HG03045 (cell line): Measurements from ENCODE around the gene CACNA1C.
"Not testable (repeated sequence)": the region's sequence is repeated elsewhere in the genome, so short reads cannot be mapped to it uniquely, and the experiment has no call there.

ENCODE experiments used
- ATAC-seq: cut with Tn5 transposase; IDR thresholded peaks from one replicate; pipeline ENCODE4 v1.9.1; 2021; ENCODE audit warnings: mild to moderate bottlenecking, moderate library complexity; ENCODE audit not compliant: unreplicated experiment

CACNA1C gene

GRCh38 chr12:2248901-2249381, 196.2 kb downstream of the CACNA1C start:
- ATAC-seq = peak; percentile 80

GRCh38 chr12:2250797-2251196, 198.0 kb downstream of the CACNA1C start:
- ATAC-seq = no peak

- no peak for ATAC-seq
Observed at GRCh38 chr12:2251526-2252209, 198.9 kb downstream of the CACNA1C start.

GRCh38 chr12:2255311-2255710, 202.5 kb downstream of the CACNA1C start:
- ATAC-seq = no peak

GRCh38 chr12:2255731-2256130, 202.9 kb downstream of the CACNA1C start:
- ATAC-seq = not testable (repeated sequence)

- ATAC-seq = no peak
Observed at GRCh38 chr12:2256453-2256852, 203.7 kb downstream of the CACNA1C start.

- no peak for ATAC-seq
Observed at GRCh38 chr12:2256915-2257314, 204.1 kb downstream of the CACNA1C start.

- ATAC-seq = no peak
Observed at GRCh38 chr12:2258025-2258424, 205.2 kb downstream of the CACNA1C start.

GRCh38 chr12:2259369-2259768, 206.6 kb downstream of the CACNA1C start:
- no peak for ATAC-seq

GRCh38 chr12:2260441-2260840, 207.7 kb downstream of the CACNA1C start:
- ATAC-seq = no peak

- ATAC-seq = no peak
Observed at GRCh38 chr12:2261708-2262107, 208.9 kb downstream of the CACNA1C start.

- no peak for ATAC-seq
Observed at GRCh38 chr12:2262449-2262848, 209.7 kb downstream of the CACNA1C start.

GRCh38 chr12:2263901-2264300, 211.1 kb downstream of the CACNA1C start:
- no peak for ATAC-seq

GRCh38 chr12:2264651-2265232, 212.0 kb downstream of the CACNA1C start:
- ATAC-seq = no peak

GRCh38 chr12:2265461-2266167, 212.8 kb downstream of the CACNA1C start:
- ATAC-seq = no peak

GRCh38 chr12:2266666-2267620, 214.2 kb downstream of the CACNA1C start:
- no peak for ATAC-seq

- no peak for ATAC-seq
Observed at GRCh38 chr12:2267703-2268470, 215.1 kb downstream of the CACNA1C start.

- ATAC-seq = no peak
Observed at GRCh38 chr12:2268471-2269286, 215.9 kb downstream of the CACNA1C start.

- no peak for ATAC-seq
Observed at GRCh38 chr12:2270846-2271245, 218.1 kb downstream of the CACNA1C start.
